Left lung (tissue), 10 donors: ENCODE data around the gene IGIP. TPM values are rescaled to one million over a fixed set of nuclear protein-coding genes. Genes with fewer than 3 reads are reported as not detected.

Experiments
- ATAC-seq: fragments of 200-7000 bp; cut with Tn5 transposase; one replicate; pipeline ENCODE4 v1.9.1; 2020; ENCODE audit warnings: moderate library complexity
- DNase-seq, 4 donors: peaks; one replicate each; pipeline ENCODE4 v3.0.0-alpha.2; 2013 to 2020
- H3K27ac ChIP-seq, 2 donors: fragments of 200-600 bp; sonication (generic) in 1 of 2; one replicate each; pipeline versions ENCODE4 v1.5.0 to v1.8.0; 2020 to 2021
- H3K27me3 ChIP-seq, 2 donors: fragments of 200-600 bp; sonication (generic) in 1 of 2; one replicate each; pipeline versions ENCODE4 v1.5.0 to v1.8.0; 2020 to 2021
- H3K36me3 ChIP-seq, 2 donors: fragments of 200-600 bp; sonication (generic) in 1 of 2; one replicate each; pipeline versions ENCODE4 v1.5.0 to v1.8.0; 2020 to 2021
- H3K4me1 ChIP-seq, 2 donors: fragments of 200-600 bp; one replicate each; pipeline ENCODE4 v1.8.0; 2021
- H3K4me3 ChIP-seq, 2 donors: fragments of 200-600 bp; sonication (generic) in 1 of 2; one replicate each; pipeline versions ENCODE4 v1.5.0 to v1.8.0; 2020 to 2021; ENCODE audit warnings: mild to moderate bottlenecking in 1 of 2
- H3K9me3 ChIP-seq, 2 donors: fragments of 200-600 bp; sonication (generic) in 1 of 2; one replicate each; pipeline versions ENCODE4 v1.5.0 to v1.8.0; 2020 to 2021
- CTCF ChIP-seq, 2 donors: fragments of 200-600 bp; sonication (generic) in 1 of 2; IDR thresholded peaks; one replicate each; pipeline versions ENCODE4 v1.5.0 to v1.8.0; 2021; ENCODE audit warnings: antibody characterized with exemption in 2 of 2
- intact Hi-C, 2 donors: fragments of 100-400 bp; cut with DNase I; formaldehyde crosslinking; loops; one replicate each; pipeline versions ENCODE4 v1.11.2 to v1.14.2; 2022
- polyA plus RNA-seq, 6 donors: library from polyadenylated mRNA; unstranded; fragments of 120-200 nt; gene quantifications; one replicate each; pipeline ENCODE4 v1.2.1, GENCODE V29; 2013; ENCODE audit not compliant: insufficient read length in 6 of 6
- total RNA-seq, 2 donors: library from RNA; stranded (reverse); fragmentation: NEBNext Ultra II Directional; extraction: Animal tissue kit (Norgen Biotek cat#: 25700); gene quantifications; one replicate each; pipeline ENCODE4 v1.2.1, GENCODE V29; 2021
- donor health status: DM: no; HTN: yes; CAD: no.
- donor health status: DM: no; HTN: no; CAD: no.

The IGIP gene
- total and polyA plus RNA-seq, 8 donors: 4.2 to 13.7 (median 6.0) TPM

- Histone ChIP-seq H3K4me1 (peaks cover 8 to 37% of the 10 kb centered on the region in 2 donors), H3K36me3 (no peaks in the 10 kb centered on the region), H3K9me3 (no peaks in the 10 kb centered on the region), H3K27ac (peak overlapping the region; percentile 96 to 98), H3K4me3 (peak overlapping the region; percentile 66 to 70), H3K27me3 (peaks cover 0 to 42% of the 10 kb centered on the region in 2 donors)
- ATAC-seq (peak; percentile 94), DNase-seq (peak; percentile 87 to 98 (median 94))
- intact Hi-C loops: no loop called here
- TF ChIP-seq CTCF (IDR thresholded peaks at IDR 0.05): peak in 1 of 2 donors; percentile 22
Observed at GRCh38 chr5:140107312-140108092, 18.2 kb upstream of the IGIP start.

GRCh38 chr5:140108093-140109017 is 17.4 kb upstream of the IGIP start:
- DNase-seq: peak in 2 of 4 donors; percentile 48 to 75
- intact Hi-C loops: no loop called here
- peak; percentile 14 for ATAC-seq
- no peaks in the 10 kb centered on the region for H3K36me3 ChIP-seq
- TF ChIP-seq CTCF (IDR thresholded peaks at IDR 0.05): no peak
- peaks cover 0 to 50% of the 10 kb centered on the region in 2 donors for H3K27me3 ChIP-seq
- peaks cover 13 to 46% of the 10 kb centered on the region in 2 donors for H3K4me1 ChIP-seq
- H3K9me3 ChIP-seq: no peaks in the 10 kb centered on the region
- peak overlapping the region; percentile 66 to 70 for H3K4me3 ChIP-seq
- H3K27ac ChIP-seq: peak overlapping the region; percentile 96 to 98

- H3K4me3 ChIP-seq: peak overlapping the region; percentile 66 to 70
- no peak for TF ChIP-seq CTCF (IDR thresholded peaks at IDR 0.05)
- peak overlapping the region; percentile 96 to 98 for H3K27ac ChIP-seq
- peak in 1 of 4 donors; percentile 25 for DNase-seq
- H3K27me3 ChIP-seq: peaks cover 0 to 52% of the 10 kb centered on the region in 2 donors
- intact Hi-C loops: no loop called here
- H3K36me3 ChIP-seq: no peaks in the 10 kb centered on the region
- no peaks in the 10 kb centered on the region for H3K9me3 ChIP-seq
- H3K4me1 ChIP-seq: peaks cover 13 to 47% of the 10 kb centered on the region in 2 donors
- ATAC-seq: no peak
Observed at GRCh38 chr5:140109018-140109758, 16.5 kb upstream of the IGIP start.

- Histone ChIP-seq H3K27ac (no peak overlapping the region), H3K9me3 (no peaks in the 10 kb centered on the region), H3K27me3 (peaks cover 0 to 52% of the 10 kb centered on the region in 2 donors), H3K4me1 (peaks cover 13 to 55% of the 10 kb centered on the region in 2 donors), H3K4me3 (peak overlapping the region; percentile 66 to 70), H3K36me3 (no peaks in the 10 kb centered on the region)
- DNase-seq (peak in 1 of 4 donors; percentile 18), ATAC-seq (no peak)
- no peak for TF ChIP-seq CTCF (IDR thresholded peaks at IDR 0.05)
- intact Hi-C loops: no loop called here
Observed at GRCh38 chr5:140109759-140110645, 15.7 kb upstream of the IGIP start.
